Measurements from ENCODE around the gene HNRNPL.

DNA sequence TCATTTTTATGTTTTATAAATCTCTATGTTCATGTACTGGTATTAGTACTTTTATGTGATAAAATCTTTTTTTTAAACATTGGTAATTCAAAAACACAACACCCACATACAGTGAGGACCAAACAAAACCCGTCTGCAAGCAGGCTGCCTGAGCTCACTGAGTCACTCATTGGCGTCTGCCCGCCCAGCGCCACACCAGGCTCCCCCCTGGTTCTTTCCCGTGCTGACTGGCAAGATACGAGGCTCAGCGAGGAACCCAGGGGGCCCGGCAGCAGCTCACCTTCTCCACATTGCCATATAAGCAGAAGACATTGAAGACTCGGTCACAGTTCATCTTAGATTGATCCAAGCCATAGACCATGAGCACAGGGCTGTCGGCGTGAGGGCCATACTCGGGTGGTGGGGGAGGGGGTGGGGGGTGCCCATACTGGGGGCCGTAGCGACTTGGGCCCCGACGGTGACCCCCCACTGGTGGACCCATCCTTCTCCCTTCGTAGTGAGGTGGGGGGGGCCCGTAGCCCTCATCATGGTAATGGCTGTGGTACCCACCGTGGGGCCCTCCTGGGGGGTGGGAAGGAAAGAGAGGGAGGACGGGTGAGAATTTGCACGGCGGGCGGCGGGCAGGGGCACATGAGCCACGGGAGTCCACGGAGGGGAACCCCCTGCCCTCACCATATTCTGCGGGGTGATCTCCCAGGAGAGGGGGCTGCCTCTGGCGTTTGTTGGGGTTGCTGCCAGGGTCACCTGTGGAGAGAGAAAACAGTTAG lies 9.8 kb downstream of the HNRNPL start:
- no peak for TF ChIP-seq POLR2A (IDR thresholded peaks at IDR 0.05)
- no peak for TF ChIP-seq CTCF (IDR thresholded peaks at IDR 0.05)
- TF ChIP-seq EP300 (IDR thresholded peaks at IDR 0.05), result no peak

All from tibial nerve (tissue), 4 donors.